Type B pancreatic cell (in vitro differentiated cells): Measurements from ENCODE around the gene ALKBH7. TPM values are rescaled to one million over a fixed set of nuclear protein-coding genes. Genes with fewer than 3 reads are reported as not detected.

ENCODE experiments used
- DNase-seq: peaks from one replicate; pipeline ENCODE4 v3.0.0; 2021; ENCODE audit warnings: mixed read lengths; ENCODE audit not compliant: unreplicated experiment; ENCODE audit errors: extremely low spot score
- H3K27ac Mint-ChIP-seq: 2 replicates; pipeline ENCODE4 v1.8.0; 2021; ENCODE audit warnings: mild to moderate bottlenecking, mixed read lengths
- H3K27me3 Mint-ChIP-seq: 2 replicates; pipeline ENCODE4 v1.8.0; 2021; ENCODE audit warnings: mixed read lengths
- H3K36me3 Mint-ChIP-seq: 2 replicates; pipeline ENCODE4 v1.8.0; 2021; ENCODE audit warnings: mixed read lengths
- H3K4me1 Mint-ChIP-seq: one replicate; pipeline ENCODE4 v1.8.0; 2021; ENCODE audit warnings: mixed read lengths; ENCODE audit not compliant: unreplicated experiment
- H3K4me3 Mint-ChIP-seq: 2 replicates; pipeline ENCODE4 v1.8.0; 2021; ENCODE audit warnings: mild to moderate bottlenecking, mixed read lengths
- H3K9me3 Mint-ChIP-seq: 2 replicates; pipeline ENCODE4 v1.8.0; 2021; ENCODE audit warnings: mixed read lengths
- CTCF ChIP-seq: fragments of 200-600 bp; sonication (generic); conservative IDR thresholded peaks from 2 replicates; pipeline ENCODE4 v1.5.0; 2021; ENCODE audit warnings: antibody characterized with exemption, mild to moderate bottlenecking
- total RNA-seq: library from RNA; stranded (reverse); gene quantifications from 2 replicates; pipeline ENCODE4 v1.2.1, GENCODE V29; 2021; ENCODE audit warnings: low replicate concordance

ALKBH7 gene
- total RNA-seq, 1 donor from 2014 or later: 71.0 TPM

- H3K9me3 Mint-ChIP-seq: no peaks in the 10 kb centered on the region
- TF ChIP-seq CTCF: no peak
- no peak overlapping the region for H3K4me3 Mint-ChIP-seq
- no peak overlapping the region for H3K27ac Mint-ChIP-seq
- H3K4me1 Mint-ChIP-seq: peaks cover 8% of the 10 kb centered on the region
- DNase-seq: no peak
- H3K27me3 Mint-ChIP-seq: no peaks in the 10 kb centered on the region
- H3K36me3 Mint-ChIP-seq: peaks cover 11% of the 10 kb centered on the region
Observed at GRCh38 chr19:6387372-6387771, 14.8 kb downstream of the ALKBH7 start.

- Mint-ChIP-seq H3K4me1 (peaks cover 17% of the 10 kb centered on the region), H3K4me3 (peak overlapping the region; percentile 96), H3K9me3 (no peaks in the 10 kb centered on the region), H3K27me3 (no peaks in the 10 kb centered on the region), H3K36me3 (peaks cover 8% of the 10 kb centered on the region), H3K27ac (peak overlapping the region; percentile 94)
- no peak for TF ChIP-seq CTCF
- DNase-seq: no peak
Observed at GRCh38 chr19:6392221-6393073, 19.9 kb downstream of the ALKBH7 start.

GRCh38 chr19:6393074-6393982 lies 20.7 kb downstream of the ALKBH7 start, which contains the start of gene GTF2F1:
Gene GTF2F1 (minus strand): TSS chr19:6393164. CDS start chr19:6392995, 169 bp downstream.
- TF ChIP-seq CTCF: peak; percentile 26
- peak within 1 kb of the TSS; percentile 96 for H3K4me3 Mint-ChIP-seq
- H3K9me3 Mint-ChIP-seq: no peaks in the 10 kb centered on the region
- peaks cover 17% of the 10 kb centered on the region for H3K4me1 Mint-ChIP-seq
- peaks cover 8% of the 10 kb centered on the region for H3K36me3 Mint-ChIP-seq
- H3K27ac Mint-ChIP-seq: peak within 1 kb of the TSS; percentile 94
- DNase-seq: peak; percentile 97
- H3K27me3 Mint-ChIP-seq: no peaks in the 10 kb centered on the region

- Mint-ChIP-seq H3K36me3 (peaks cover 8% of the 10 kb centered on the region), H3K27ac (peak overlapping the region; percentile 94), H3K9me3 (no peaks in the 10 kb centered on the region), H3K4me3 (peak overlapping the region; percentile 96), H3K4me1 (peaks cover 17% of the 10 kb centered on the region), H3K27me3 (no peaks in the 10 kb centered on the region)
- no peak for TF ChIP-seq CTCF
- no peak for DNase-seq
Observed at GRCh38 chr19:6393983-6394412, 21.4 kb downstream of the ALKBH7 start.

- Mint-ChIP-seq H3K27ac (peak overlapping the region; percentile 94), H3K4me1 (peaks cover 17% of the 10 kb centered on the region), H3K27me3 (no peaks in the 10 kb centered on the region), H3K9me3 (no peaks in the 10 kb centered on the region), H3K4me3 (peak overlapping the region; percentile 77), H3K36me3 (peaks cover 8% of the 10 kb centered on the region)
- DNase-seq: no peak
- TF ChIP-seq CTCF: no peak
Observed at GRCh38 chr19:6394831-6395230, 22.2 kb downstream of the ALKBH7 start.
